ENCODE results near the gene KIRREL2.

GRCh38 chr19:35915443-35915842 lies 58.7 kb downstream of the KIRREL2 start:
- TF ChIP-seq CTCF (IDR thresholded peaks at IDR 0.05 in 8 of 11, conservative IDR thresholded peaks at IDR 0.05 in 3 of 11): no peak
- TF ChIP-seq POLR2A (IDR thresholded peaks at IDR 0.05): no peak

All from spleen (tissue), 7 donors.